ENCODE measurements around the gene CEND1.
A peak's percentile ranks its signal among the peaks of the same experiment; 100 is the strongest.

Gene CEND1

DNA sequence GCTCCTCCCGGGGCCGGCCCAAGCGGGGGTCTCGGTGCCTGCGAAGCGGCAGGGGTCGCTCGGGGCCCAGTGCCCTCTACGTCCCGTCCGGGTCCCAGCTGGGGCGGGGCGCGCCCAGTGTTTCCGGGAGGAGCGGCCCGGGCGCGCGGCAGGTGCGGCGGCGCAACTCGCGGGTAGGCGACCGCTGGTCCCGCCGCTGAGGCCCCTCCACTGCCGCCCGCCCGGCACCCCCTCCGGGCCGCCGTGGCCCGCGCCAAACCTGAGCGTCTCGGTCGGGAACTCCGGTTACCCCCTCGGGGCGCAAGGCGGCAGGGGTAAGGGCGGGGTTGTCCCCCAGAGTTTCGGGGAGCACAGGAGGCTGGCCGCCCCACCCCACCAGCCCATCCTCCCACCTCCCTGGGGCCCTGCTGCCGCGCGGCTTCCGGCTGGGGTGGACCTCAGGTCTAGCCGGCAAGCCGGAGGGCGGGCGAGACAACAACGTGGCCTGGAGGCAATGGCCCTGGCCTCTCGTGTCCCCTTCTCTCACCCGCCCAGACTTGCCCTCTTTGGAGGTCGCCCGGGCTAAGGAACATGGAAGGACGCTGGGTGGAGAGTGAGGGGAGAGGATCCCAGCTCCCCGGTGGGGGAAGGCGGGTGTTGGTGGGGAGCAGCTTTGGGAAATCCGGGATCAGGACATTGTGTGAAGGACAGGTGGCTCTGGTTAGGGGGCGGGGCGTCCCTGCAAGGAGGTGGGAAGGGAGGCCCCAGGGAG is 37.4 kb upstream of the CEND1 start:
- DNase-seq = no peak

GRCh38 chr11:826836-827145 is 36.9 kb upstream of the CEND1 start:
- no peak for DNase-seq

DNA sequence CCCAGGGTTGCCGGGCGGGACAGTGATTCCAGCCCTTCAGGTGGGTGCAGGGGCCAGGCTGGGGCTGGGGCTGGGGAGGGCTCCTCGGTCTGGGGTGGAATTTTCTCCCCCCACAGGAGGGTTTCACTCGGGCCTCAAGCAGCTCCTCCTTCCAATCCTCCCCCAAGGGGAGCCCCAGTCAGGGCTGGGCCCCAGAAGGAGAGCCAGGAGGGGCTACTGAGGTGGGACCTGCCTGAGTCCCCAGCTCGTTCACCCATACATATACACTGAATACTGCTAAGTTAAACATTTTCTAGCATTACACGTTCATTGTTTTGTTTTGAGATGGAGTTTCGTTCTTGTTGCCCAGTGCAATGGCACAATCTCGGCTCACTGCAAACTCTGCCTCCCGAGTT is 36.3 kb upstream of the CEND1 start:
- DNase-seq = no peak

GRCh38 chr11:825366-826226 is 35.7 kb upstream of the CEND1 start:
- DNase-seq = no peak

- no peak for DNase-seq
These were observed 35.1 kb upstream of the CEND1 start for GRCh38 chr11:824942-825341.

- DNase-seq = no peak
These were observed 34.5 kb upstream of the CEND1 start for GRCh38 chr11:824292-824880.

DNA sequence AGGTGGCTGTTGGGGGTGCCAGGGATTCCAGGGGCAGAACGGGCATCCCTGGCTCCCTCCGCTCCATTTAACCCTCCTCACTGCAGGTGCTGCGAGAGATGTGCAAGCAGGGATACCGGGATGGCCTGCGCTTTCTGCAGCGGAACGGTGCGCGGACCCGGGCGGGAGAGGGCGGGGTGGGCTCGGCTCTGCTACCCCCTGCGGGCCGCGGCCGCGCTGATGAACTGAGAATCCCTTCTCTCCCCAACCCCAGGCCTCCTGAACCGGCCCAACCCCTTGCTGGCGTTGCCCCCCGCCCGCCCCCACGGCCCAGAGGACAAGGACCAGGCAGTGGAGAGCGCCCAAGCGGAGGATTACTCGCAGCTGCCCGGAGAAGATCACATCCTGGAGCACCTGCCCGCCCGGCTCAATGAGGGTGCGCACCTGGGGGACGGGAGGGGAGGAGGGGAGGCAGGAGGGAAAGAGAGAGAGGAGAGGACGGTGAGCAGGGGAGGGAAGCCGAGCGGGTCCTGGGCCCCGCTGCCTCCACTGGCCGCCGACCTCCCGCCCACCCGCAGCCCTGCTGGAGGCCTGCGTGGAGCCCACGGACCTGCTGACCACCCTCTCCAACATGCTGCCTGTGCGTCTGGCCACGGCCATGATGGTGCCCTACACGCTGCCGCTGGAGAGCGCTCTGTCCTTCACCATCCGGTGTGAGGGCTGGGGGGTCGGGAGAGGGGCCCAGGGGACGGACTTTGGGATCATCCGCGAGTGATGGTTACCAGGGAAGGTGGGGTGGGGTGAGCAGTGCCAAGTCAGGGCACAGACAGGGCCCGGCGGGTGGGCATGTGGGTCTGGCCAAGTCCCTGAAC is 33.8 kb upstream of the CEND1 start:
- DNase-seq = no peak

DNA sequence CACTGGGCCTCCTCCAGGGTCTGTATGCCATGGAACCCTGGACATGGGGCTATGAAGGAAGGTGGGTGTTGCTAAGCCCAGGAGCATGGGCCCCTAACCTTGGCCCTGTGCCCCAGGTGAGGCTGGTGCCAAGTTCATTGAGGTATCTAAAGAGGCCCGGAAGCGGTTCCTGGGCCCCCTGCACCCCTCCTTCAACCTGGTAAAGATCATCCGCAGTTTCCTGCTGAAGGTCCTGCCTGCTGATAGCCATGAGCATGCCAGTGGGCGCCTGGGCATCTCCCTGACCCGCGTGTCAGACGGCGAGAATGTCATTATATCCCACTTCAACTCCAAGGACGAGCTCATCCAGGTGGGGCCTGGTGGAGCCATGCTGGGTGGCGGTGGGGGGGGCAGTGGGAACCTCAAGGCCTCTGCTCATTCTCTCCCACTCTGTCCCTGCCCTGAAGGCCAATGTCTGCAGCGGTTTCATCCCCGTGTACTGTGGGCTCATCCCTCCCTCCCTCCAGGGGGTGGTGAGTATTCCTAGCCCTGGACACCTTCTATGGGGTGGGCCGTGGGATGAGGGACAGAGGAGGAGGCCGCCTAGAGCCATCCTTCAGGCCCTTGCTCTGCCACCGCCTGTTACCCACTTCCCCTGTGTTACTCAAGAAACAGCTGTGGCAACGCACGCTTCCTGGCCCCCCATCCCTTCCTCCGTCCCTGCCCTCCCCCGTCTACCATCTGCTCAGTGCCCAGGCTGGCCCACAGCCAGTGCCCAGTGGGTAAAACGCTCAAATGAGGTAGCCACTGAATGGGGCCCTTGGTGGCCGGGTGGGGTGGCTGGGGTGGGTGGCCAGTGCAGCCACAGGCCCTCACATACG is 31.9 kb upstream of the CEND1 start:
- DNase-seq = no peak

- no peak for DNase-seq
These were observed 31.0 kb upstream of the CEND1 start for GRCh38 chr11:820655-821511.

GRCh38 chr11:819943-820649 is 30.2 kb upstream of the CEND1 start:
- peak; percentile 95 for DNase-seq

GRCh38 chr11:819129-819931 is 29.4 kb upstream of the CEND1 start:
- peak; percentile 90 for DNase-seq

DNA sequence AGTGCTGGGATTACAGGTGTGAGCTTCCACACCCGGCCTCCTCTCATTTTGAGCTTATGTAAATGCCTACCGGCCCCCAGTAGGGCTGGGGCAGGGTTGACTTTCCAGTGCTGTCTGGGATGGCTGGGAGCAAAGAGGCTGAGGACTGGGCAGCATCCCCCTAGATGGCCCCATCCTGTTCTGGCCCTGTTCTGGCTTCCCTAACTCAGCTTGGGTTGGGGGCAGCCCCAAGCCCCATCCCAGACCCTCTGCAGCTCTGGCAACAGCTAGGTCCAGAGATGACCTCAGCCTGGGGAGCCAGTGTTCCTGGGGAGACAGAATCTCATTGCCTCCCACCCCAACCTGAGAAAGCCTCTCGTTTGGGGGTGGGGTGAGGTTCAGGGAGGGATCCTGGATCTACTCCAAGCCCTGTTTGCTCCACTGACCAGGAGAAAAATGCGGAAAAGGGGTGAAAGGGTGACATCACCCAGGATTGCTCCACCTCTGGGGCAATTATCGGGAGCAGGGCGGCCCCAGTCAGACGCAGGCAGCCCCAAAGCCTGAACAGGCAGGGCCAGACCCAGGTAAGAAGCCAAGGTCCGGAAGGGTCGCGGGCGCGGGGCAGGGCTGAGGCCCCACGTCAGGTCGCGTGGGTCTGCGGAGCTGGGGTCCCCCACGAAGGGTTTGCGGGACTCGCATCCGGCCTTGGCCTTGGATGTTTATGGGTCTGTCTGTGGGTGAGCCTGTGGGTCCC is 28.7 kb upstream of the CEND1 start, which contains the start of gene PNPLA2:
TSS of gene PNPLA2 (plus strand) at position 519 of the 733 bp plus-strand sequence. CDS start 805 bp downstream, outside the sequence.
- no peak for DNase-seq

GRCh38 chr11:816433-816779 is 26.5 kb upstream of the CEND1 start:
- DNase-seq = no peak

DNA sequence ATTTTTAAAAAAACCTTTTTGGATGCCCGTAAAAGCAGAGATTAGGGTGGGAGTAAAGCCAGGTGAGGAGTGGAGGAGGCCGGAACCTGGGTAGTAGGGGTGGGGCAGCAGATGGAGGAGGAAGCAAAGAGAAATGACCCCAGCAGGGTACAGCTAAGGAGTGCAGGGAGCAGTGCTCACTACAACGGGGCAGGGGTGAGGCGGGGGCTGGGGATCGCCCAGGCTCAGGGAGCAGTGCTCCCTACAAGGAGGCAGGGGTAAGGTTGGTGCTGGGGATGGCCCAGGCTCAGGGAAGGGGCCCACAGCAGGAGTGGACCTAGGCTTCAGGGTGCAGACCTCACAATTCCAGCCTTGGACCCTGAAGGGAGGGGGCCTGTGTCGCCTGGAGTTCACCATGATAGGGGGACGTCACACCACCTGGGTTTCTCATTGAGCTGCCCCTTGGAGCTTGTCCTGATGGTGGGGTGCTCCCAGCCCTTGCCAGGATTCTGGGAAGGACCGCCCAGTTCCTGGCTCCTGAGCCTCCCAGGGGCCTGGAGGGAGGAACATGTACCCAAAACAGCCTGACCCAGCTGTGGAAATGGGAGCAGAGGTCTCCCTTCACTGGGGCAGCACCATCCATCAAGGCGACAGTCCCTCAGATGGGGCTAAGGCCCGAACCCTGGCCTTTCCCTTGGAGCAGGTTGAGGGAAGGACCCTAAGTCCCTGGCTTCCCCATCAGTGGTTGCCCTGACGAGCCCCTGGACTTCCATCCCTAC is 26.0 kb upstream of the CEND1 start:
- no peak for DNase-seq

- no peak for DNase-seq
These were observed 23.7 kb upstream of the CEND1 start for GRCh38 chr11:813456-814096.

DNA sequence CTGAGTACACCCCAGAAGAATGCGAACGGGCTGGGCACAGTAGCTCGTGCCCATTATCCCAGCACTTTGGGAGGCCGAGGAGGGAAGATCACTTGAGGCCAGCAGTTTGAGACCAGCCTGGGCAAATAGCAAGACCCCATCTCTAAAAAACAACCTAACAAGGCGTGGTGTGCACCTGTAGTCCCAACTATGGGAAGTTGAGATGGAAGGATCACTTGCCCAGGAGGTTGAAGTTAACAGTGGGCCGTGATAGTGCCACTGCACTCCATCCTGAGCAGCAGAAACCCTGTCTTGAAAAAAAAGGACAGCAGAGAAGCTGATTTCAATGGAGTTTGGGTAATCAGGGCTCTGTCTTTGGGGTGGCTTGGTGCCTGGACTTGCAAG is 23.2 kb upstream of the CEND1 start:
- DNase-seq = no peak

GRCh38 chr11:812390-812789 is 22.5 kb upstream of the CEND1 start:
- DNase-seq = no peak

All from activated naive CD4-positive, alpha-beta T cell treated with anti-CD3 and anti-CD28 coated beads, Interleukin-2, amount 50 U/mL, for 16 hours (primary cell).